Middle frontal gyrus (tissue), 1 donor: ENCODE results near the gene MRPL12.
A peak's percentile ranks its signal among the peaks of the same experiment; 100 is the strongest.
"Not testable (repeated sequence)": the region's sequence is repeated elsewhere in the genome, so short reads cannot be mapped to it uniquely, and the experiment has no call there.

Experiments
- DNase-seq: peaks from one replicate; pipeline ENCODE4 v3.0.0-alpha.2; 2015; ENCODE audit warnings: low spot score; ENCODE audit errors: extremely low spot score

The MRPL12 gene

DNA sequence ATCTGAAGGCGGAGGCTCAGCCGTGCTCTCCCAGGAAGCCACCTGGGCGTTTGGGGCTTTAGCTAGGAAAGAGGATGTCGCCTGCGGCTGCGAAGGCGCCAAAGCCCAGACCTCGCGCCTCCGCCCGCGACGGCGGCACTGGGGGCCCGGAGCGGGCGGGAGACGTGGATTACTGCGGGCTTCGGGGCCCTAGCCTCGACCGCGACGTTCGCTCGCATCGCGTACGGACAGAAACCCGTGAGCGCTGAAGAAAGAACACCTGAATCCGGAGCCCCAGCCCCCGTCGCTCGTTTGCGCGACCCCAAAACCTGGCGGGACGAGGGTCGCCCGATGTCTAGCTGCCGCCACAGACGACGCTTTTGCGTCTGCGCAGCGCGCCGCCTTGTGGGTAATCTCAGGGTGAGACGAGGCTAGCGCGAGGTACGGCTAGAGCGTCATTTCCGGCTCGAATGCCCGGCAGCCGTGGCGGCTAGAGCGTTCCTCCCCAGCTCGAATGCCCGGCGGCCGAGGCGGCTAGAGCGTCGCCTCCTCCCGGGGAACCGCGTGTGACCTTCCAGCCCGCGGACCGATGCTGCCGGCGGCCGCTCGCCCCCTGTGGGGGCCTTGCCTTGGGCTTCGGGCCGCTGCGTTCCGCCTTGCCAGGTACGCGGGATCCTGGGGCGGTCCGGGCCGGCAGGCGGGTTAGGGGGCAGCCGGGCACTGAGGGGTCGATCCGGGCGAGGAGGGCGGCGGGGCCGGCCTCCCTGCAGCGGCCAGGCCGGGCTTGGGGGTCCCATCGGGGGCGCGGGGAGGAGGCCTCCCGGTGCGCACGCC lies at the start of gene MRPL12:
TSS of gene MRPL12 (plus strand) at position 434 of the 813 bp plus-strand sequence. CDS start at position 569, 135 bp downstream.
- peak; percentile 92 for DNase-seq

DNA sequence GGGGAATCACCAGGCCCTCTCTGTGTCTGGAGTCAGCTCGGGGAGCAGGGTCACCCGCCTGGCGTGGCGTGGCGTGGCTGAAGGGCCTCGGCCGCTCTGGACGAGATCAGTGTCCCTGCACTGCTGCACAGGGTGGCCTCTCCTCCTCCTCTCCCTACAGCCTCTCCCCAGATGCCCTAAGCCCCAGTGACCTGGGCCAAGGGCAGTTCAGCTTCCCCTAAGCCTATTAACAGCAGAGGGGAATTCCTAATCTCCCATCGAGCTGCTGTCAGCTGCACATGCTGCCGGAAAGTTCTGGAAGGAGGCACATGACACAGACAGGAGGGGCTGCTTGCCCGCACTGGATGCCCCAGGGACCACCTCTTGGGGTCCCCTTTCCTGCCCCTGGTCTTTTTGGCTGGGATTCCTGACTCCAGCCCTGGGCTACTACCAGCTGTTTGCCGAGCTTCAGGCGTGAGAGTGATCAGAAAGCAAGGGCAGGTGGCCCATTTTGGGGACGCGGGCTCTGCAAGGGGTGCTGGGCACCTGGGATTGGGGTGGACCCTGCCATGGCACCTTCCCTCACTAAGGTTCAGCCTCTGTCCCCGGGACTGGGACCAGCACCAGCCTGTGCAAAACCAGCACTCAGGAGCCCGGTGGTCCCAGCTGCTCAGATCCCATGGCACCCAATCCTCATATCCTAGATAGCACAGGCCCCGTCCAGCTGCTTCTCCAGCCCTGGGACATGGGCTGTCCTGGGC lies 47.6 kb upstream of the MRPL12 start:
- no peak for DNase-seq

DNA sequence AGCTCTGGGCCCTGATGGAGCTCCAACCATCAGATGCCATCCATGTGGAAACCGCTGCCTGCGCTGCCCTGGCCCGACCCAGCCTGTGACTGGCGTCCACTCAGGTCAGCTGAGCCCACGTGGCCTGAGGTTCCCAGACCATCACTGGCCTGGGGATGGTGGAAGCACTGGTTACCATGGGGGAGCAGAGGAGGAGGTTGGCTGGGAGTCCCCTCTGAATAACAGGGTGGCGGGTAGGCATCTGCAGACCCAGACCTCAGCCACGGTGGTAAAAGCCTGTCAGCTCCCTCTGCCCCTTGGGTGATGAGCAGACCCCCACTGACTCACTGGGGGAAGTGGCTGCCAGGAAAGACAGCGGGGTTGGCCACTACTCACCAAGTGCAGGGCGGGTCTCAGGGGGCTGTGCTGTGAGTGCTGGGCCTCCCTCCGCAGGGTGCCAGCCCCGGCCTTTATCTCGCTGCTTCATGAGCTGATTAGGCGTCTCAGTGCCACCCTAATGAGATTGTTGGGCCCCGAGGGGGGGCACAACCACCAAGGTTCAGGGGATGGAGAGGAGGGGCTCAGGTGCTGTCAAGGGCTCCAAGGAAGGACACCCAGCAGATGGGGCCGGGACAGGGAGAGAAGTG lies 46.9 kb upstream of the MRPL12 start, which contains the start of gene PDE6G:
TSS of gene PDE6G (minus strand) at position 425 of the 626 bp plus-strand sequence. CDS start 3,237 bp downstream, outside the sequence.
- DNase-seq = no peak

DNA sequence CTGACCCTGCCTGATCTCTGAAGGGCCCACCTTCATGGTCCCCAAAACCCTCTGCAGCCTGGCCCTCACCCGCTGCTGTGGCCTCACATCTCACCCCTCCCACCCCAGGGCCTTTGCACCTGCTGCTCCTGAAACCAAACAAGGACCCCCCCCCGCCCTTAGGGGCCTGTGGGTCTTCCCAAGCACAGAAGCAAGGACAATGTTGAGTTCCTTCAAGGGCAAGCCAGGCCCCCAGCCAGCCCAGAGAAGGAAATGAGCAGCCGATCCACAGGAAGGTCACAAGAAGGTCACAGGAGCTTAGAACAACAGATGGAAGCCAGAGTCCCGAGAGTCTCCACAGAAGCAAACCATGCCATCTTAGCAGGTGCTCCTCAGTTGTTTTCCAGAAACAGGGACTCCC lies 46.3 kb upstream of the MRPL12 start:
- DNase-seq = no peak

DNA sequence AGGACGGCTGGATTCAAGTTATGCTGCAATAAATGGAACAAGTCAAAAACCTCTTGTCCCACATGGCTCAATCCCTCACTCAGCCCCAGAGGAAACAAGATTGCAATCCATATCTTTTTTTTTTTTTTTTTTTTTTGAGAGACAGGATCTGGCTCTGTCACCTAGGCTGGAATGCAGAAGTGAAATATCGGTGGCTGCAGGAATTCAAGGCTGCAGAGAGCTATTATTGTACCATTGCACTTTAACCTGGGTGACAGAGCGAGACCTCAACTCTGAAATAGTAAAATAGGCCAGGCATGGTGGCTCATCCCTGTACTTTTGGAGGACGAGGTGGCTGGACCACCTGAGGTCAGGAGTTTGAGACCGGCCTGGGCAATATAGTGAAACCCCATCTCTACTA lies 44.1 kb upstream of the MRPL12 start:
- DNase-seq = no peak

DNA sequence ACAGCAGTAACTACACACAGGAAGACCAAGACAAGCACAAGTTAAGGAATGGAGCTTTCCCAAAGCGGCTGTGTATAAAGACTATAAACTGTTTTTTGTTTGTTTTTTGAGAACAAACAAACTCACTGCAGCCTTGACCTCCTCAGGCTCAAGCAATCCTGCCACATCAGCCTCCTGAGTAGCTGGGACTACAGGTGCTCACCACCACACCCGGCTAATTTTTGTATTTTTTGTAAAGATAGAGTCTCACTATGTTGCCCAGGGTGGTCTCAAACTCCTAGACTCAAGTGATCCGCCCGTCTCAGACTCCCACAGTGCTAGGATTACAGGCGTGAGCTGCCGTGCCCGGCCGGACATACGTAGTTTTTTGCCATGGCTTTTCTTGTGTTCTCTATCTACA lies 42.7 kb upstream of the MRPL12 start:
- DNase-seq = no peak

DNA sequence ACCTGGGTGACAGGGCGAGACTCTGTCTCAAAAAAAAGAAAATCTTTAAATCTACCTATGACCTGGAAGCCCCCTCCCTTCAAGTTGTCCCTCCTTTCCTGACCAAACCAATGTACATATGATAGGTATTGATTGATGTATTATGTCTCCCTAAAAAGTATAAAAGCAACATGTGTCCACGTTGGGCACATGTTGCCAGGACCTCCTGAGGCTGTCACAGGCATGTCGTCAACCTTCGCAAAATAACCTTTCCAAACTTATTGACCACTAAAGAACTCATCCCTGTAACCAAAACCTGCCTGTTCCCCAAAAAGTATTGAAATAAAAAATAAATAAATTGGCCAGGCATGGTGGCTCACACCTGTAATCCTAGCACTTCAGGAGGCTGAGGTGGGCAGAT lies 41.2 kb upstream of the MRPL12 start:
- no peak for DNase-seq

DNA sequence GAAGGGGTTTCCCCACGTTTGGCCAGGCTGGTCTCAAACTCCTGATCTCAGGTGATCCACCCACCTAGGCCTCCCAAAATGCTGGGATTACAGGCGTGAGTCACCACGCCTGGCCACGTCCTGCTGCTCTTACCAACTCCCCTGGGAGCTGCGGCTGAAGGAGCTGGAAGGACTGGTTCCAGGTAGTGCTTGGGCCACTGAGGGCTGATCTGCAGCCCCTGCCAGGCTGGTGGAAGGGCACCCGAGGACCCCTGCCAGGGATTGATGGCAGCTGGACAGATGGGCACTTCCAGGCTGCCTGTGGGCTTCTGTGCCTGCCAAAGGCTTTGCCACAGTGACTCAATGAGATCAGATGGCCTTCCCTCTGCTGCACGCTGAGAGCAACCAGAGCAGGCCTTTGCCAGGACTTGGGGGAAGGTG lies 39.1 kb upstream of the MRPL12 start:
- no peak for DNase-seq

DNA sequence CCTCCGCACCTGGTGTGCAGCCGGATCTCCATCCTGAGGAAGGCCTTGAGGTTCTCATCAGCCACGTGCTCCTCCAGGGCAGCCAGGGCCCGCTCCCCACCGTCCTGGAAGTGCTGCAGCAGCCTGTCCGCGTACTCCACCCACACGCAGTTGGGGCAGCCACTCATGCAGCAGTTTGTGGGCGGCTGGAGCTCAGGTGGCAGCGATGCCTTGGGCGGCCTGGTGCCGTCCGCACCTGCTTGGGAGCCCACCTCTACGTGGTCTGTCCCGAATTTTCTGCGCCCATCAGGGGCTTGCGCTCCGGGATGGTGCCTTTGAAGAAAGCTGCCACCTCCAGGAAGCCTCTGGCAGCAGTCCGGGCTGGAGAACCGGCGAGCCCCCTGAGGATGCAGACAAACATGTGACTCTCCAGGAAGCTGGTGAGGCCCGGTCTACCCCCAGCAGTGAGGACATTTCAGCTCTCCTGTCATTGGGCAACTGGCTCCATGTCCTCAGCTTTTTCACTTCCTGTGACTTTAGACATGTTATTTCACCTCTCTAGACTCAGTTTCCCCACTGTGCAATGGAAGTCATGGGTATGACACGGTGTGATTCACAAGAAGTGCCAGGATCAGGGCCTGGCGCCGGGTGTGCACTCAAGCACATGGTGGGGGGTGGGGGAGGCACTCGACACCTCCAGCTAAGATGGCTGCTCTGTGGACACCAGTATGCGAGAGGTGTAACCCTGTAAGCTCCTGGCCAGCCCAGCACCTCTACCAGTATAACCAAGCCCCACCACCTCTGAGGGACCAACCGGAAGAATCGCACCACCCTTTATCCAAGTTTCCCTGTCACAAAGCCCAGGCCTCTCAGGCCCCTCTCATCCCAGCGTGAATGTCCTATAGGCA lies 37.7 kb upstream of the MRPL12 start:
- DNase-seq = no peak

DNA sequence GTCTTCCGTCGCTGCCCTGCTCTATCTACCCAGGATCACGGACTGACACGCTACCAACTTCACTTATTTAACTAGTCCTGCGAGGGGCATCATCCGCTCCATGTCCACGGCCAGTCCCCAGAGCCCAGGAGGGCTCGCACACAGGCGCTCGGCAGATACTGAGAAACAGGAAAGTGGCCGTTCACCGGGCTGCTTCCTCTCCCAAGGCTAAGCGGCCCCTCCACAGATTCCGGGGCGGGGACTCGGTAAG lies 37.1 kb upstream of the MRPL12 start:
- no peak for DNase-seq

DNA sequence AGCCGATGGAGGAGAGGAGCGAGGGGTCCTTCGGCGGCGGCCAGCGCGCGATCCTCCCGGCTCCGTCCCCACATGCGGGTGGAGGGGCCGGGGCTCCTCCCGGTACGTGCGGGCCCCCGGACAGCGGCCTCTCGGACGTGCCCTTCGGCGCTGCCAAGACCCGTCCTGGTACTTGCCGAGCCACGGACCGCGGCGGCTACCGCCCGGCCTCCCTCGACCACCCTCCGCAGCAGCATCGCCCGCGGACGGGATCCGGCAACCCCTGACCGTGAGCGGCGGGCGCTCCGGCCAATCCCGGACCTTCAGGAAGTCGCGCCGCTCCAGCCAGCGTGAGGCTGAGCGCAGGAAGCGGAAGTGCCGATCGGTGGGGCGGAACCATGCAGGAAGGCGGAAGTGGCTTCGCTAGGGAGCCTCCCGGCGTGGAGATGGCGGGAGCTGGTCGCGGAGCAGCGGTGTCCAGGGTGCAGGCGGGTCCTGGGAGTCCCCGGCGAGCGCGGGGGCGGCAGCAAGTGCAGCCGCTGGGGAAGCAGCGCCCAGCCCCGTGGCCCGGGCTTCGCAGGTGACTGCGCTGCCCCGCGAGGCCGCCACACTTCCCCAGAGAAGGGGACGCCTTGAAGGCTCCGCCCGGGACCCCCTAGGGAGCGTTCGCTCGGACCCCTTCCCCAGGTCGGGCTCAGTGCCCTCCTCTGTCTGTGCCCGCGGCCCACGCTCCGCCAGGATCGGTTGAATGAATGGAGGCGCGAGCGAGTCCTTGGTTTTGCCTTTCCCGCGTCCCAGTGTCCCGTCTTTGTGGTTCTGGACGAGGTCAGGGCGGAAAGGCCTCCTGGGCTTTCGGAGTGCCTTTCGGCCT lies 36.6 kb upstream of the MRPL12 start, which contains the start of the genes CCDC137 and OXLD1:
TSS of gene CCDC137 (plus strand) at position 396 of the 850 bp plus-strand sequence. CDS start at position 426, 30 bp downstream.
TSS of gene OXLD1 (minus strand) at position 264 of the 850 bp plus-strand sequence. CDS start at position 236, 28 bp downstream.
- peak; percentile 94 for DNase-seq

DNA sequence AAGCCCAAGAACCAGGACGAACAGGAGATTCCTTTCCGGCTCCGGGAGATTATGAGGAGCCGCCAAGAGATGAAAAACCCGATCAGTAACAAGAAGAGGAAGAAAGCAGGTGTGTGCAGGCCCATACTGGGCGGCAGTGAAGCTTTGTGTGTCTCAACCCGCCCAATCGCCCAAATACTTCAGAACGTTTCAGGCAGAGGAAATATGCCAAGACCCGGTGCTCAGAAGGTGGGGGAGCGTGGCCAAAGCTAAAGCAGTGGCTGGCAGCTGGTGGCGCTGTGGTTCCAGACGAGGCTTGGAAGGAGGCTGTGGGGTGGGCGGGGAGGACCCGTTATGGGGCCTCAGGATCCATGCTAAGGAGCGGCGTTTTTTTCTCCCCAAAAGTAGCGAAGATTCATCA lies 35.4 kb upstream of the MRPL12 start:
- DNase-seq = no peak

DNA sequence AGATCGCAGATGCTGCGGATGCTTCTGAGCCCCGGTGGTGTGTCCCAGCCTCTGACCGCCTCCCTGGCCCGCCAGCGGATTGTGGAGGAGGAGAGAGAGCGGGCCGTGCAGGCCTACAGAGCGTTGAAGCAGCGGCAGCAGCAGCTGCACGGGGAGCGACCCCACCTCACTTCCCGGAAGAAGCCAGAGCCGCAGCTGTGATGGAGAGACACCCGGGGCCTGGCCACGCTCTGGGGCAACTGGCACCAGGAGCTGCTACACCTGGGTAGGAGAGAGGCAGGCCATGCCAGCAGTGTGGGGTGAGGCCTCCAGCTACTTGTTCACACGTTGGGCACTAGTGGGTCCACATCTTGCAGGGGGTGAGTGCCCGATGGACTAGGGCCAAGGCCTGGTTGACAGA lies 30.7 kb upstream of the MRPL12 start:
- DNase-seq = no peak

DNA sequence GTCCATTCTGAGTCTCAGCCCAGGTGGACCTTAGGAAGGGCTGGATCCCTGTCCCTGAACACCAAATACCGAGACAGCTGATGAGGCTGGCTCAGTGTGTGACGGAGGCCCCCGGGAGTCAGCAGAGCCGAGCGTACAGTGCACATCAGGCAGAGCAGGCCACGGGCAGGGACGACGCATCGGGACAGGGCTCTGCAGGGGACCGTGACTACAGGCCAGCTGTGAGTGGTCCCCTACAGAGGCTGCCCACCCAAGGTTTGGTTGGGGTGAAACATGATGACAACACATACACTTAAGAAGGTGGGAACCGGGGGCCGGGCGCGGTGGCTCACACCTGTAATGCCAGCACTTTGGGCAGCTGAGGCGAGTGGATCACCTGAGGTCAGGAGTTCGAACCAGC lies 30.2 kb upstream of the MRPL12 start:
- DNase-seq = no peak

DNA sequence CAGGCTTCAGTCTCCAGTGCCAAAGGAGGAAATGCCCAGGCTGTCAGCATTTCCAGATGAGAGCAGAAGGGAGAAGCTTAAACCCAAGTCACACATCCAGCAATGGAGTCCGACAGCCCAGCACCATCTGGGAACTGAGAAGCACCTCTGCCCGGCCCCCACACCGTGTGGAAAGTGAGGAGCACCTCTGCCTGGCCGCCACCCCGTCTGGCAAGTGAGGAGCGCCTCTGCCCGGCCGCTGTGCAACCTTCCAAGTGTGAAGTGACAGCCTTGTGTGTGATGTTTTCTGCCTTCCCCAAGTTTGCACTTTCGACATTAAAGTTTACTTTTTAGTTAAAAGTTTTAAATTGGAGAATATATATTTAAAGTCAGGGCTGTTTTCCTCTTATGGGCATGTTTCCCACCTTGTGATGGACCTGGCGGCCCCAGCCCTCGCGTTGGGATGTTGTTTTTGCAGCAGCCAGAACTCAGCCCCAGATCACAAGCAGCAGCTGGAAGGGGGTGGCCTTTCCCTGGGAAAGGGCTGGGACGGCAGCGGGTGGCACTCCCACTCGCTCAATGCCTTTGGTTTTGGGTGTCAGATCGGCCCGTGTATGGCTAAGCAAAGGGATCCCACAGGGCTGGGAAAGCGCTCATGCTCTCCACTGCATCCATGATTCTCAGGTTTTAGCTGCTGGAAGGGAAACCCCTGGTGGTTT lies 29.5 kb upstream of the MRPL12 start:
- DNase-seq = no peak

DNA sequence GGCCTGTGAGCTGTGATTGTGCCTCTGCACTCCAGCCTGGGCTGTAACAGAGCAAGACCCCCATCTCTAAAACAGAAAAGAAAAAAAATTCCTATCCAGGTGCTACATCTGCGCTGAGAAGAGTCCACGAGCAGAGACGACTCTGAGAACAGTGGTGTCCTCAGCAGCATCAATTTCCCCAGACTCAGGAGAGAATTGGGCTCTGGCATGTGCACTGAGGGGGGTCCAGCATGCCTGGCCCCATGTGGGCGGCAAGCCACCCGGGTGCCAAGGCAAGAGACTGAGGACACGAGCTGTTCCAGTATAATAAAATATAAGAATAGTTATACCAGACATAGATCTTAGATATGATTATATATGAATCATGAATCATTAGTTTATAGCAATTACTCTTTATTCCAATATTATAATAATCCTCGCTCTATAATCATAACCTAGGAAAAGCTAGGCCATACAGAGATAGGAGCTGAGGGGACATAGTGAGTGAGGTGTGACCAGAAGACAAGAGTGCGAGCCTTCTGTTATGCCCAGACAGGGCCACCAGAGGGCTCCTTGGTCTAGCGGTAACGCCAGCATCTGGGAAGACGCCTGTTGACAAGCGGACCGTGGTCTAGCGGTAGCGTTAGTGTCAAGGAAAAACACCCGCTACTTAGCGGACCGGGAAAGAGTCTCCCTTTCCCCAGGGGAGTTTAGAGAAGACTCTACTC lies 27.5 kb upstream of the MRPL12 start:
- not testable (repeated sequence) for DNase-seq

DNA sequence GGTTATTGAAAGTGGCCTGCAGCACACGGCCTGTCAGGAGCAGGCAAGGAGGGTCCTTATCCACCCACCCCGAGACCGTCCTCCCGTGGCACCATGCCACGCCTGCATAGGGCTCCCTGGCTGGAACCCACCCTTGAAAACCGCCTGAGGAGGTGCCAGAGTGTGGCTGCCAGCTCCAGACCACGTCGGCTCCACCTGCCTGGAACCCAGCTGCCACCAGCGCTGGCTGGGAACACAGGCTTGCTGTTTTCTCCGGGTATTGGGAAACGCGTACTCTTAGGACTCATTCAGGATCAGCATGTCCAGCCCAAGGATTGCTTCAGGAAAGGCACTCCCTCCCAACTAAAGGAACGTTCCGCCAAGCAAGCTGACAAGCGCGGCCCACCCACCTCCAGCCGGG lies 26.3 kb upstream of the MRPL12 start:
- DNase-seq = no peak

DNA sequence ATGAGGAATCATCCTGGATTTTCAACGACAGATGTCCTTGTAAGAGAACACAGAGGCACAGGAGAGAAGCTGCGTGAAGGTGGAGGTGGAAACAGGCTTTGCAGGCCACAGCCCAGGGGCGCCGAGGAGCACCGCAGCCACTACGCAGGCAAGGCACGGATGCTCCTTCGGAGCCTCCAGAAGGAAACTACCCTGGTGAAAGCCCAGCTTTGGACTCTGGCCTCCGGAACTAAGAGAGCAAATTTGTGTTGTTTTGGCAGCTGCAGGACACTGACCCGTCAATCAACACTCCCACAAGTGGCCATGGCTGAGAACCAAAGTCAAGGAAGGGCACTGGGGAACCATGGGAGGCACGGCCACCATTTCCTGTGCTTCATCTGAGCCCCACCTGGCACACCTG lies 23.0 kb upstream of the MRPL12 start:
- DNase-seq = no peak

DNA sequence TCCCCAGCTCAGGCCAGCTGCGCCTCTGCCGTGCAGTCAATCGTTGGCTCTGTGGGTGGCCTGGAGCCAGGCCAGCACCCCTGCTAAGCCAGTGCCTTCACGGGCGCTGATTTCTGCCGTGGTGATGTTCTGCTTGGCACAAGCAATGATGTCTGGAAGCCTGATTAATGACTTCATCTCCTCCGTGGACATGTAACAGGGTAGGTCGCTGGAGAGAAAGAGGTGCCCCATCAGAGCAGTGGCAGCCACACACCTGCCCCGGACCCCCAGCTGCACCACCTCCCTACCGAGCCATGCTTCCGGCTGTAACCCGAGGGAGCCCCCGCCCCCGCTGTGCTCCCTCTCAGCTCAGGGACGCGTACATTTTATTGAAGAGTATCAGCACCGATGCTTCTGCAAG lies 21.5 kb upstream of the MRPL12 start:
- DNase-seq = no peak
